Stimulated activated CD8-positive, alpha-beta memory T cell treated with anti-CD3 and anti-CD28 coated beads, Interleukin-7, amount 100 ng/mL, for 1 hour (primary cell): ENCODE measurements around the gene ITGA6.

Experiments
- DNase-seq, 2 donors: peaks; one replicate each; pipeline ENCODE4 v3.0.0-alpha.2; 2020; ENCODE audit warnings: low read depth in 2 of 2

ITGA6 gene

GRCh38 chr2:172440795-172441194 lies 13.4 kb downstream of the ITGA6 start:
- DNase-seq, result no peak

- DNase-seq, result peak in 1 of 2 donors; percentile 29
These were observed 14.9 kb downstream of the ITGA6 start for GRCh38 chr2:172442072-172442895.

- DNase-seq, result no peak
These were observed 18.5 kb downstream of the ITGA6 start for GRCh38 chr2:172445851-172446250.

DNA sequence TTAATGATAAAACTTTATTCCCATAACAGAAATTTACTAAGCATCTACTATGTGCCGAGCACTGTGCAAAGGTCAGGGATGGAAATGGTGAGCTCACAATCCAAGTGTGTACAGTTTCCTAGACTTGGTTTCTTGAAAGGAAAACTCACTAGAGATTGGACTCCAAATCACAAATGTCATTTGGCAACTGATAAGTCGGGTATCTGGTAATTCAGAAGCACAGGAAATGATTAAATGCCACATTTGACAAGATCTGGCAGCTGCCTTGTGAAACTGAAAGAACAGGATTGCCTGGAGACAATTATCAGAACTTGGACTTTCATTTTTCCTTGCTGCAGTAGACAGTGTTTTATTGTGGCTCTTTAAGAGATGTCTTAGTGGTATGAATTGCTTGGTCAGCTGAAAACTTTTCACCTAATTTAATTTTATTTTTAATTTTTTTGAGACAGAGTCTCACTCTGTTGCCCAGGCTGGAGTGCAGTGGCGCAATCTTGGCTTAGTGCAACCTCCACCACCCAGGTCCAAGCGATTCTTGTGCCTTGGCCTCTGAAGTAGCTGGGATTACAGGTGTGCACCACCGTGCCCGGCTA lies 19.2 kb downstream of the ITGA6 start:
- DNase-seq, result no peak

DNA sequence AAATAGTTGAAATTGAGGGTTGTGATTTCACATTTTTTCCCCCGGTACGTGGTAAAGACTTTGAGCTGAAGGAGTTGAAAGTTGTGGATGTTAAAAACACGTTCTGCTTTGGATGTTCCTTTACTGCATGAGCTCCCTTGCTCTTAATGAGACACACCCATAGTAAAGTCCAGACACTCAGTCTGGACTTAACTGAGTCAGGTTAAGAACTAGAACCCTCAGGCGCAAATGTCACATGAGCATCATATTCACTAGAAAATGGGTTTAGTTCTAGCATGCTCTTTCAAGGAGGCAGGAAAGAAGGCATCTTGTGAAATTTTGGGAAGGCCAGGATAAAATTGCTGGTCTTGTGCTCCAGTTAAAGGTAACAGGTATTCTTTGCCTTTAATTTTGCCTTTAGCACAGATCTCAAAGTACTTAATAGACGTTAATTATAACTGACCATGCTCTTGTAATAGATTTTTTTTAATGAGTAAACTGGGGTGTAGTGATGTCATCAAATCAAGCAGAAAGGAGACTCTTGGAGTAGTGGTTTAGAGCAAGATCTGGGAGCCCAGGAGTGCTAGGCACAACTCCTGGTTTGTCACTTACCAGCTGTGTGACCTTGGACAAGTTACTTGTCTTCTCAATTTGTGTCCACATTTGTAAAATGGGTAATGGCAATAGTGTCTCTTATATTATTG lies 20.6 kb downstream of the ITGA6 start:
- no peak for DNase-seq

DNA sequence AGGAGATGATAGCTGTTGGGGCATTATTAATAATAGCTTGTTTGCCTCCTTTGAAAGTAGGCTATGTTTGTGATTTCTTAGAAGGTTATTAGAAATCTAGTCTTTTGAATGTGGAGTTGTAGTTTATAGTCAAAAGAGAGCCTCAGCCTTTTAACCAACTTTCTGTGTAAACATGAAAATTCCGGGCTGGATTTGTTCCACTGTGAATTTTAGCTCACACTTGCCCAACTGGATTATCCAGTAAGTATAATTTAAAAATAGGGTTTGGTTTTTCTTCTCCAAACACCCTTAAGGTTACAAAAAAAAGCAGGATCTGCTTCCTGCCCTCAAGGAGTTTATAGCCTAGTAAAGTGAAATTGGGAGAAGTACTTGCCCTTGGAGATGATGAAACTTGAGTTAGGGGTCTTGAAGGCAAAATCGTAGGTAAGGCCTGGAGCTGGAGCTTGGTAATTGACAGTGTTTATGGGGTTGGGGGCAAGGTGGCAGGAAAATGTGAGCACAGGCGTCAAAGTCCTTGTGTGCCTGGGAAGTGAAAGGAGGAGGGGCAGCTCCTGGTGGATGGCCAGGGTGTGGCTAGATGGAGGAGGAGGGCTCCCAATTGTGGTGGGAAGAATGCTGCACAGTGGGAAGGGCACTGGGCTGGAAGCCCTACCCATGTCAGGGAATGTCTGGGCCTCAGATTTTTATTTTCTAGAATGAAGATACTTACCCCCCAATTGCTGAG lies 21.3 kb downstream of the ITGA6 start:
- DNase-seq, result no peak

DNA sequence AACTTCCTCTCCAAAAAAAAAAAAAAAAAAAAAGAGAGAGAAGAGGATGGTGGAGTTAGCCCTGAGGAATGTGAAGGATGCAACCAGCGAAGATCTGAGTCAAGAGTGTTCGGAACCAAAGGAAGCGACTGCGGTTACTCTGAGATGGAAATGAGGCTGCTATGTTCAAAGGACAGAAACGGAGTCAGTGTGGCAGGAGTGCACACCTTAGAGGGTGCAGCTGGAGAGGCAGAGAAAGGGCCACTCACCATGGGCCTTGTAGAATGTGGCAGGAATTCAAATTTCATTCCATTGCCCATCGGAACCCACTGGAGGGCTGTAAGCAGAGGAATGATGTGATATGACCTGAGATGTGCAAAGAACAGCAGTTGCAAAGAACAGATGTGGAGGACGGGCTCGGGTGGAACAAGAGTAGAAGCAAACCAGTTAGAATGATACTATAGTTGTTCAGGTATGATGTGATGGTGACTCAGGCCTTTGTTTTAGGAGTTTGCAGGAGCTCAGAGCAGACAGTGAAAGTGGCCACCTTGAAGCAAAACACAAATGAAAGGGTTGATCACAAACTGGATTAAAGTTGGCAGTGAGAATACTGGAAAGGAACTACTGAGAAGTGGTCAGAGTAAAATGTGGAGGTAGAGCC lies 22.6 kb downstream of the ITGA6 start:
- no peak for DNase-seq

DNA sequence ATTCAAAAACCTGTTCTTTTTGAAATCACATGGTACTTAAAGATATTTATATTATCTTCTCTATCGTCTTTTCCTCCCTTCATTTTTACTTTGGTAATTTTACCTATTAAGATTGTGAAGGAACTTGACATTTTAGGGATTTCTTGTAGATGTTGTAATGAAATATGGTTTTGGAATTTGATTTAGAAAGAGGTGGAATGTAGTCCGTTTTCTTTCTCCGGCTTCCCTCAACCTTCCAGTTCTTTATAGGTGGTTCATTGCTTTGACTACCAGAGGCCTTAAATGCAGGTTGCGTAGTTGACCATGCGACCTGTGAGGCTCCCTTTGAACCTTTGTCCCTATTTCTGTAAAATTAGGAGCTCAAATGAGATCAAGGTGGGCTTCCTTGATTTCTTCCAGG lies 24.5 kb downstream of the ITGA6 start:
- DNase-seq, result no peak

GRCh38 chr2:172452845-172453244 lies 25.5 kb downstream of the ITGA6 start:
- no peak for DNase-seq

DNA sequence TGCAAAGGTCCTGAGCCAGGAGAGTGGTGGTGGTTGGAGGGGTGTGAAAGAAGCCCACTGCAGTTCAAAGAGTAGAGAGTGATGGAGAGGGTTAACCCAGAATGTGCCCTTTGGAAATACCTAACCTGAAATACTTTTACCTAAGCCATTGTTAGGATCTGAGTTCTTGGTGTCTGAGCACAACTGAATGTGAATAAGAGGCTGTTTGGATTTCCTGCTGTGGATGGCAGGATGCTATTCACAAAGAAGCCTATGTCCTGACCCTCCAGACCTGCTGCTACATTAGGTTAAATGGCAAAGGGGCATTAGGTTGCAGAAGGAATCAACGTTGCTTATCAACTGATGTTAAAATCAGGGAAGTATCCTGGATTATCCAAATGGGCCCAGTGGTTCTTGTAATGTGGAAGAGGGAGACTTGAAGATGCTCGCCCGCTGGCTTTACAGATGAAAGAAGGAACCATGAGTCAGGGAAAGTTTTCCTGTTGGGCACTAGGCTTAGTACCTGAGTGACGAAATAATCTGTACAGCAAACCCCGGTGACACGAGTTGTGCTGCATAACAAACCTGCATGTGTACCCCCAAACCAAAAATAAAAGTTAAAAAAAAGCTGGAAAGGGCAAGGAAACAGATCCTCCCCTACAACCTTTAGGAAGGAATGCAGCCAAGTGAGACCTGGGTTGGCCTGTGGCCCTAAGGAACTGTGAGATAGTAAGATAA lies 27.2 kb downstream of the ITGA6 start:
- DNase-seq, result no peak

- DNase-seq, result no peak
These were observed 27.7 kb downstream of the ITGA6 start for GRCh38 chr2:172455121-172455515.

DNA sequence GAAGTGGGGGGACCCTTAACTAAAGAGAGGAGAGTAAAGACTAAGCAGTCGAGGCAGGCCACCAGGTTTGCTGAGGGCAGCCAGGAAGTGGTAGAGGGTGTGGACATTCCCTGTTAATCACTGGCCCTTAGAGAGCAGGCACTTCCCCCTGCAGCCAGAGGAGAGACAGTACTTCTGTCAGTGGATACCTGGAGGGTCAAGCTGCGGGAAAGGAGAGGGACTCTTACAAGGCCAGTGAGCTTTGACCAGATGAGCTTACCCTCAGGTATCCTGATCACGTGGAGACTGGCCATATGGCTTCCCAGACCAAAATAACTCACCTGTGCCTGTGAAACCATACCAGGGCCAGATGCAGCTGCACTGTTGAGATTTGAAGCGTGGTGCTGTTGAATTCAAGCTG lies 28.6 kb downstream of the ITGA6 start:
- no peak for DNase-seq

GRCh38 chr2:172457536-172457935 lies 30.1 kb downstream of the ITGA6 start:
- DNase-seq, result no peak

DNA sequence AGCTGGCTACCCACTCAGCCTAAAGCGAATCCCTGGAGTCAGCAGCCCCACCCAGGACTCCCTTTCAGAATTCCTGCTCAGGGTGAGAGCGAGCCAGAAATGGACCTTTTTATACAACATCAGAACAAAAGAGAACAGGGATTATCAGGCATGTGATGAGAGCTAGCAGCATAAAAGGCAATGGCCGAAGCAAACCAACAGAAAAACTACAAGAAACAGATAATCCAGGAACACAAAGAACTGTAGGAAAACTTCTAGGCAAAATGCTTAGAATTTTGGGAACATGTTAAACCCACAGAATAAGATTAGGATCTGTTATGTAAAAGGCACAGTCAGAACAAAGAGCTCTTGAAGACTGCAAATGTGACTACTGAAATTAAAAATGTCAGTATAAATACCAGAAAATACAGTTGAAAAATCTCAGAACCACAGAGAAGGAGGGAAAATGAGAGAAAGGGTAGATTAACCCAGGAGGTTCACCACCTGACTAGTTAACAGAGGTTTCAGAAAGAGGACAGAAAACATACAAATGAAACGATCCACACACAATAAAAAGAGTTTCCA lies 31.3 kb downstream of the ITGA6 start:
- DNase-seq, result no peak

- DNase-seq, result no peak
These were observed 33.4 kb downstream of the ITGA6 start for GRCh38 chr2:172460780-172461201.

DNA sequence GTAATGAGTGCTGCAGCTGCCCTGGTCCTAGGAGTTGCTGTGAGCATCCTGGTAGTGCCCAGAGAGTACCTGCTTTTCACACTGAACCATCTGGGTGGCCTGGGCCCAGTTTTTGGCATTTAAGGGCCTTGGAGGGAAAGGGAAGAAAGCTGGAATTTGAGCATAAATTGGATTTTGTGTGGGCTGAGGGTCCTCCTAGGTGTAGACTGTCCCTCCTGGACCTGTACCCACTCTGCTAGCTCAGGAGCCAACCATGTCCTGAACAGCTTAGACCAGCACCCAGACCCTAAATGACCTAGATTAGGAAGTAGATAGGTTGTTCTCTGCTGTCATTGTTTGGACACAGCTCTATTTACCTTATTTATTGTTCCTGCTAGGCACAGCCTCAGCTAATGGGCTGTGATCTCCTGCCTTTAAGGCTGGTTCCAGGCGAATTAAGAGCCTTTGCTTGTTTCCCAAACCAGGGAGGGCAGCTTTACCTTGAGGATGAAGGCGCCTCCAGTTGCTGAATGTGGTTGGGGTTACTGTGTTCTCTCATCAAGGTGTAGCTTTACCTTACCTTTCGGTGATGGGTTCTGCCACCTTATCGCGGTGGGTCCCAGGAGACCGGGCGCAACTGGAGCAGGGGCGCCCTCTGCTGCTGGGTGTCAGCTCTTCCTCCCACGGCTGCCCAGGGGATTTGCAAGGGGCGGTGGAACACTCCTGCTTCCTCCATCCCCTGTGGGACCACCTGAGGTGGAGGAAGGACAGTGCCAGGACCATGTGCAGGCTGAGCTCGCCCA lies 34.4 kb downstream of the ITGA6 start:
- DNase-seq, result peak; percentile 43 to 63

DNA sequence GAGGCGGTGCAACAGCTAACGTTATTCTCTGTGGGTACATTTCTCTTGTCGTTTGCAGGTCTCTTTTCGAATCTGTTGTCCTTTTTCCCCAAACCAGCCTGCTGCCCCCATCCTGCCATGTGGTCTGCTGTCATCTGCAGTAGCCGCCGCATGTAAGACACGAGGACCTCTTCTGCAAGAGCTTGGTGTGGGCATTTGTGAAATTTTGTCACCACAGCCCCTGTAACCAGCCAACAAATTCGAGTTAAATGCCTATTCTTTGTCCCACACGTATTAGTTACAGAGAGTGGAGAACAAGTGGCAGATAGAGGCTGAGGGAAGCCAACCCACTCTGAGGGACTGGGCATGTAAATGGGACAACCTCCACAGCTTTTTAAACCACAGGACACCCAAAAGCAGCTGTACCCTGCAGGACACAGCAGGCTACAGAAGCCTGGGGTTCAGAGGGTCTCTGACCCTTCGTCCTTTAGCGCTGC lies 35.0 kb downstream of the ITGA6 start:
- DNase-seq, result peak in 1 of 2 donors; percentile 5

- no peak for DNase-seq
These were observed 35.5 kb downstream of the ITGA6 start for GRCh38 chr2:172462849-172463381.

DNA sequence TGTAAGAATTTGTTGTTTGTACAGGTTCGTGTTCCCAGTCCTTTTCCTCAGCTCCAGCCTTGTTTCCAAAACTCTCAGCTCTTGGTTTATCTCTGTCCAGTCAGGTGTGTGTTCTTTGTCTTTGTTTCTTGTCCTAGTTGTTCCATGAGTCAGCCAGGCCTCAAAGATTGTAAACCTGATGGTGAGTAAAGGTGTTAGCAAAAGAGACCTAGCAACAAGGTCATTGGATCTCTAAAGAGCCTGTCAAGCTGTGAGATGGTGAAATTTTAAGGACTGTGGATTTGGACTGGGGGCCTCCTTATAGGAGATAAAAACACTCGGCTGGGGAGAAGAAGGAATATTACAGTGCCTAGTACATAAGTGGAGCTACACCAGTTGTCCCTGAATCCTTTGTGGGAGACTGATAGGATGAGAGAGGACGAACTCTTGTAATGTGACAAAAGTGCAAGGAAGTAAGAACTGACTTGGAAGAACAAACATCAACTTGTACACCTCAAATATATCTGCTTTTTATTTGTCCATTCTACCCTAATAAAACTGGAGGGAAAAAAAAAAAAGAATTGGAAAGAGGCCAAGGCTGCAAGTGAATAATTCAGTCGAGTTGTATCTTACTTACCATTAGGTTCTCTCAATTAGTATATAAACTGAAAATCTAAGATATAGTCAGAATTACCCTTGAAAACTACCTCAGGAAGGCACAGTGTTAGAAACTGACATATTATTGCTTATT lies 37.2 kb downstream of the ITGA6 start:
- DNase-seq, result no peak
